GM12801 (cell line): ENCODE data around the gene SVOPL.

ENCODE experiments used
- CTCF ChIP-seq: IDR thresholded peaks from one replicate; pipeline ENCODE4 v1.5.1; 2011; ENCODE audit warnings: control low read depth; ENCODE audit not compliant: insufficient read length; ENCODE audit errors: extremely low read depth

SVOPL gene

GRCh38 chr7:138699661-138700060 is 1.5 kb downstream of the SVOPL start:
- no peak for TF ChIP-seq CTCF

GRCh38 chr7:138698281-138698680 is 2.9 kb downstream of the SVOPL start:
- no peak for TF ChIP-seq CTCF

- no peak for TF ChIP-seq CTCF
Measured at GRCh38 chr7:138697535-138698182, 3.5 kb downstream of the SVOPL start.

GRCh38 chr7:138695106-138695505 is 6.1 kb downstream of the SVOPL start:
- no peak for TF ChIP-seq CTCF

GRCh38 chr7:138691178-138691577 is 10.0 kb downstream of the SVOPL start:
- no peak for TF ChIP-seq CTCF

GRCh38 chr7:138690495-138690894 is 10.7 kb downstream of the SVOPL start:
- TF ChIP-seq CTCF: no peak

- TF ChIP-seq CTCF: no peak
Measured at GRCh38 chr7:138684340-138684739, 16.8 kb downstream of the SVOPL start.
